Ascending aorta (tissue), 2 donors: Measurements from ENCODE around the gene CR1L. TPM values are rescaled to one million over a fixed set of nuclear protein-coding genes. Genes with fewer than 3 reads are reported as not detected.
A peak's percentile ranks its signal among the peaks of the same experiment; 100 is the strongest.

Experiments
- DNase-seq, 2 donors: peaks; one replicate each; pipeline ENCODE4 v3.0.0-alpha.2; 2019; ENCODE audit warnings: low spot score in 2 of 2
- H3K27ac ChIP-seq, 2 donors: fragments of 200-600 bp; sonication (generic); one replicate each; pipeline ENCODE4 v1.5.1; 2016 to 2017; ENCODE audit warnings: mild to moderate bottlenecking in 1 of 2
- H3K27me3 ChIP-seq: fragments of 200-600 bp; sonication (generic); one replicate; pipeline ENCODE4 v1.5.1; 2017
- H3K36me3 ChIP-seq, 2 donors: fragments of 200-600 bp; sonication (generic); one replicate each; pipeline ENCODE4 v1.5.1; 2016
- H3K4me1 ChIP-seq, 2 donors: fragments of 200-600 bp; sonication (generic); one replicate each; pipeline ENCODE4 v1.5.1; 2016 to 2017; ENCODE audit warnings: mild to moderate bottlenecking in 1 of 2
- H3K4me3 ChIP-seq, 2 donors: fragments of 200-600 bp; sonication (generic); one replicate each; pipeline ENCODE4 v1.5.1; 2016 to 2017; ENCODE audit warnings: mild to moderate bottlenecking in 1 of 2
- H3K9me3 ChIP-seq, 2 donors: fragments of 200-600 bp; sonication (generic); one replicate each; pipeline ENCODE4 v1.5.1; 2016
- intact Hi-C: fragments of 100-400 bp; cut with DNase I; formaldehyde crosslinking; loops from one replicate; pipeline ENCODE4 v1.15.1; 2023
- total RNA-seq: library from RNA; depleted of rRNA; stranded (reverse); fragments of >200 nt; gene quantifications from one replicate; pipeline ENCODE4 v1.1.0, GENCODE V29; 2016
- TF ChIP-seq, protein P1 (sequence below), 3 experiments: fragments of 200-600 bp in 2 of 3; fragments of 450-650 bp in 1 of 3; sonication (generic) in 2 of 3; IDR thresholded peaks; one replicate each; pipeline ENCODE4 v1.5.1; 2016 to 2019; ENCODE audit warnings: antibody characterized with exemption in 3 of 3, mild to moderate bottlenecking in 1 of 3, moderate library complexity in 1 of 3

Gene CR1L
- total RNA-seq = not detected

DNA sequence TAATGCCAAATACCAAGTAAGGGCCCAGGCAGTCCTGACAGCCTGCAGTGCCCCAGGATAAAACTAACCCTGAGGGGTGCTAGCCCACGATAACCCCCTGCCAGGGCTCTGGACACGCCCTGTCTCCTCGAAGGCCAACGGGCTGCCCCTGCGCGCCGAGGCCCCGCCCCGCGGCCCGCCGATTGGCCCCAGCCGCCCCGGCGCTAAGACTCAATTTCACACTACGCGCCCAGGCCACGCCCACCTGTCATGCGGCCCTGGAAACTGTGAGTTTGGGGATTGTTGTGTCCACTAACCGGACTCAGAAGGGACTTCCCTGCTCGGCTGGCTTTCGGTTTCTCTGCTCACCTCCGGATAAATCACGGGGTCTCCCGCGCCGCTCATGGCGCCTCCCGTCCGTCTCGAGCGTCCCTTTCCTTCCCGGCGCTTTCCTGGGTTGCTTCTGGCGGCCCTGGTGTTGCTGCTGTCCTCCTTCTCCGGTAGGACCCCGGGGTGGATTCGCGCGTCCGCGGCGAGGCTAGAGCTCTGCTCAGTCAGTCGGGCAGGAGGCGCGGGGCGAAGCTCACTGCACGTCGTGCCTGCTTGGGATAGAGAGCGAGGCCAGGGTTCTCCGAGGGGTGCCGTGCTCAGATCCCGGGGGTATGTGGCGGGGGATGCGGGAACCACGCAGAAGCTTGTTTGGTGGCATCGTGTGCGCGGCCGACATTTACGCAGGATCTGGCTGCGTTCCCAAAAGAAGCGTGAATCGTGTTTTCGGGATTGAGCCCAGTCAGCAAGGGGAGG lies at the start of gene CR1L:
Gene CR1L (plus strand): TSS at position 282 of the 783 bp plus-strand sequence. CDS start 101 bp downstream, at position 383.
- TF ChIP-seq, protein P1, sequence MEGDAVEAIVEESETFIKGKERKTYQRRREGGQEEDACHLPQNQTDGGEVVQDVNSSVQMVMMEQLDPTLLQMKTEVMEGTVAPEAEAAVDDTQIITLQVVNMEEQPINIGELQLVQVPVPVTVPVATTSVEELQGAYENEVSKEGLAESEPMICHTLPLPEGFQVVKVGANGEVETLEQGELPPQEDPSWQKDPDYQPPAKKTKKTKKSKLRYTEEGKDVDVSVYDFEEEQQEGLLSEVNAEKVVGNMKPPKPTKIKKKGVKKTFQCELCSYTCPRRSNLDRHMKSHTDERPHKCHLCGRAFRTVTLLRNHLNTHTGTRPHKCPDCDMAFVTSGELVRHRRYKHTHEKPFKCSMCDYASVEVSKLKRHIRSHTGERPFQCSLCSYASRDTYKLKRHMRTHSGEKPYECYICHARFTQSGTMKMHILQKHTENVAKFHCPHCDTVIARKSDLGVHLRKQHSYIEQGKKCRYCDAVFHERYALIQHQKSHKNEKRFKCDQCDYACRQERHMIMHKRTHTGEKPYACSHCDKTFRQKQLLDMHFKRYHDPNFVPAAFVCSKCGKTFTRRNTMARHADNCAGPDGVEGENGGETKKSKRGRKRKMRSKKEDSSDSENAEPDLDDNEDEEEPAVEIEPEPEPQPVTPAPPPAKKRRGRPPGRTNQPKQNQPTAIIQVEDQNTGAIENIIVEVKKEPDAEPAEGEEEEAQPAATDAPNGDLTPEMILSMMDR (IDR thresholded peaks at IDR 0.05) = no peak
- intact Hi-C loops = no loop called here
- peak; percentile 43 to 88 for DNase-seq
- Histone ChIP-seq H3K4me1 (peaks cover 0 to 3% of the 10 kb centered on the region in 2 donors), H3K9me3 (no peaks in the 10 kb centered on the region), H3K4me3 (peak within 1 kb of the TSS; percentile 56 to 65), H3K27me3 (no peaks in the 10 kb centered on the region), H3K27ac (no peak within 1 kb of the TSS), H3K36me3 (no peaks in the 10 kb centered on the region)

DNA sequence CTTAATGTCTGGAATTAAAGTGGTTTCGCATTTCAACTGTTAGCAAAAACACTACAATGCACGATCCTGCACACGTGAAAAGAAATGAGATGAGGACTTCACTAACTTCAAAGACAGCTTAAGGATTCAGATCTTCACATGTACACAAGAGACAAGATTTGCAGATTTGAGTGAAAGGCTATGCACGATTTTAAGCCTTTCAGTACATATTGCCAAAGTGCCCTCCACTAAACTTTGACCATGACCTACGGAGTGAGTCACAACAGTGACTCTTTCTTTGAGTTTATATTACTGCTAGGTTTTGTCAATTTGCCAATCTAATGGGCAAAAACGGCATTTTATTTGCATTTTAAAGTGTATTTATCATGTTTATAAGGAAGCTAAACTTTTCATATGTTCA lies 41.2 kb upstream of the CR1L start:
- intact Hi-C loops = no loop called here
- no peaks in the 10 kb centered on the region for H3K4me1 ChIP-seq
- H3K4me3 ChIP-seq = no peak overlapping the region
- H3K9me3 ChIP-seq = no peaks in the 10 kb centered on the region
- TF ChIP-seq, protein P1 (IDR thresholded peaks at IDR 0.05) = no peak
- H3K27ac ChIP-seq = no peak overlapping the region
- no peaks in the 10 kb centered on the region for H3K36me3 ChIP-seq
- no peaks in the 10 kb centered on the region for H3K27me3 ChIP-seq
- DNase-seq = no peak

DNA sequence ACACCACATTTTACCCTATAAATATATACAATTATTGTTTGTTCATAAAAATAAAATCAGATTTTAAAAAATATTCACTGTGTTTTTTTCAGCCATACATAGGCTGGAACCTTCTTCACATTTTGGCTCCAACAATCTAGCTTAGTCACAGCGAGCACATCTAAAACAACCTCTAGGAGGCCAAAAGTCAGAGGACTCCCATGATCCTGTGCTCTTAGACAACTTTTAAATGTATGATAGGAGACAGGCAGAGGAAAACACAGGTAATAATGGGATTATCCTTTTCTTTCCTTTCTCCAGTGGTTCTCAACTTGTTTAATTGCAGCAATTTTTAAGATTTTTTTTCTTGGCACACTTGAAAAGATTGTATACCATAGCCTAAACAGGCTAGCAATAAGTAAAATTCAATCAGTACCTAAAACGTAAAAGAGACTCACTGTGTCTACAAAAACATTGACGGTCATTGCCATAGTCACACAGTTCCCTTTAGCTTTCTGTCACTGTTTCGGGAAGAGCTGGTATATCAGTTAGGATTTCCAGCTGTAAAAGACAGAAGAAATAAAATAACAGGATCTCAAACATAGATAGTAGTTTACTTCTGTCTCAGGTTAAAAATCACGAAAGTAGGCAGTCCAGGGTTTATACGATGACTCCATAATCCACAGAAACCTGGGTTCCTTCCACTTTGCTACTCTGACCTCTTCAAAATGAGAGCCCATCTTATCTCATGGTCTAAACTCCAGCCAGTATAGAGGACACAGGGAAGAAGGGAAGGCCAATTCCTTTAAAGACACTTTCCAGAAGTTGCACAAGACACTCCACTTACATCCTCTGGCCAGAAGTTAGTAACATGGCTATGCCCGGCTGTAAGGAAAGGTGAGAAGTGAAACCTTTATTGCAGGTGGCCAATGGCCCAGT lies 39.2 kb upstream of the CR1L start:
- intact Hi-C loops = no loop called here
- Histone ChIP-seq H3K27me3 (no peaks in the 10 kb centered on the region), H3K4me3 (no peak overlapping the region), H3K4me1 (no peaks in the 10 kb centered on the region), H3K9me3 (no peaks in the 10 kb centered on the region), H3K36me3 (no peaks in the 10 kb centered on the region), H3K27ac (no peak overlapping the region)
- DNase-seq = no peak
- TF ChIP-seq, protein P1 (IDR thresholded peaks at IDR 0.05) = no peak

DNA sequence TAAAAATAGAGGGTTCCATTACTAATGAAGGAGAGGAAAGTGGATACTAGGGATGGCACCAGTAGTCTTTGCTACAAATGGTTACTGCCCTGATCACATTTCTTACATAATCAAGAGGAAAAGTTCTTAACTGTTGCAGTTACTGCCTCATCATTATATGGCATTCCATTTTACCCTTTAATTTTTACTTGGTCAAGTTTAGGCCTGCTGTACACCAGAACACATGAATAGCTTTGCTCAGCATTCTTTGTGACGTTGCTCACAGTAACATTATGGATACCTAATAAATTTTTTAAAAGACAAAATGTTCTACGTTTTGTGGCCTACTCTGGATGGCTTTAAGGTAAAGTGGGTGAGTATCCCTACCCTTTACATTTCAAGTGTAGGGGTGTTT lies 38.6 kb upstream of the CR1L start:
- H3K9me3 ChIP-seq = no peaks in the 10 kb centered on the region
- TF ChIP-seq, protein P1 (IDR thresholded peaks at IDR 0.05) = no peak
- no peaks in the 10 kb centered on the region for H3K4me1 ChIP-seq
- no peak for DNase-seq
- H3K27ac ChIP-seq = no peak overlapping the region
- no peak overlapping the region for H3K4me3 ChIP-seq
- no peaks in the 10 kb centered on the region for H3K27me3 ChIP-seq
- intact Hi-C loops = no loop called here
- no peaks in the 10 kb centered on the region for H3K36me3 ChIP-seq

DNA sequence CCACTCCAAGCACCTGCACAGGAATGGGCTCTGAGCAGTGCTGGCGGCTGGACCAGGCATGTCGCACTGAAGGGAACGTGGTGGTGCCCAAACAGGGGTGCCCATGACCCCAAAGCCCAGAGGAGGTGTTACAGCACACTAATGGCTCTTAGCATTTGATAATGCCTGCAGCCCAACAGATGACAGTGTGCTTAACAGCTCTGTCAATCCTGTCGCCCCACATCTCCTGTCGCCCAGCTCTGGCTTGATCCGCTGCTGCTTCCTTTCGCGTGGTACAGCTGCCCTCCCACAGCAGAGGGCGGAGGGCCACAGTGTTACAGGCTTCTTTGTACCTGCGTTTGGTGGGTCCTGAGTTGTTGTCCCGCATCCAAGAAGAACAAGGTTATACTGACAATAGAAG lies 32.2 kb upstream of the CR1L start:
- Histone ChIP-seq H3K27me3 (no peaks in the 10 kb centered on the region), H3K4me3 (no peak overlapping the region), H3K36me3 (no peaks in the 10 kb centered on the region), H3K4me1 (no peaks in the 10 kb centered on the region), H3K27ac (no peak overlapping the region), H3K9me3 (no peaks in the 10 kb centered on the region)
- intact Hi-C loops = no loop called here
- DNase-seq = no peak
- TF ChIP-seq, protein P1 (IDR thresholded peaks at IDR 0.05) = no peak
